CD4-positive, alpha-beta T cell treated with Interleukin-4 for 4 hours (primary cell): ENCODE results near the gene IP6K1.
"Not testable (repeated sequence)": the region's sequence is repeated elsewhere in the genome, so short reads cannot be mapped to it uniquely, and the experiment has no call there.

Experiments
- DNase-seq: peaks from one replicate; pipeline ENCODE4 v3.0.0-alpha.2; 2020

Gene IP6K1

DNA sequence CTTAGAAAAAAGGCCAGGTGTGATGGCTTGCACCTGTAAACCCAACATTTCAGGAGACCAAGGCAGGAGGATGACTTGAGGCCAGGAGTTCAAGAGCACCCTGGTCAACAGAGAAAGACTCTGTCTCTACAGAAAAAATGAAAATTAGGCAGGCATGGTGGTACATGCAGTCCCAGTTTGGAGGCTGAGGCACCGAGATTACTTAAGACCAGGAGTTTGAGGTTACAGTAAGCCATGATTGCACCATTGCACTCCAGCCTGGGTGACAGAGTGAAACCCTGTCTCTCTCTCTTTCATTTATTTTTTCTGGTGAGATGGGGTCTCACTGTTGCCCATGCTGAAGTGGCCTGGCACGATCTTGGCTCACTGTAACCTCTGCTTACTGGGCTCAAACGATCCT lies 24.7 kb downstream of the IP6K1 start:
- DNase-seq = no peak

DNA sequence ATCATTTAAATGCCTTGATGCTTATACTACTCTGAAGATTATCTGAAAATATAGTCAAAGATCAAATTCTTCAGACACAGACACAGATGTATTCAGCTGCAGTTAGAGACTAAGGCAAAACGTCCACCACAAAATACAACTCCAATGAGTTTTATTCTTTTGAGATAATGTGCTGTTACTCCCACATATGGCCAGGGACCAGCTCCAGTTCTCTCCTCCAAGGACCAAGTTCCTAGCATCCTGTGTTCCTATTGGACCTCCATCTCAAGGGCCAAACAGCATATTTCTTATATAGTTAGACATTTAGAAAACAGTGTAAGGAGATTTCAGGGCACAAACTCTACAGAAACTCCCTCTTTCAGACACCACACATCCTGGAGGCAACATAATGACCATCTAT lies 27.1 kb downstream of the IP6K1 start:
- no peak for DNase-seq

DNA sequence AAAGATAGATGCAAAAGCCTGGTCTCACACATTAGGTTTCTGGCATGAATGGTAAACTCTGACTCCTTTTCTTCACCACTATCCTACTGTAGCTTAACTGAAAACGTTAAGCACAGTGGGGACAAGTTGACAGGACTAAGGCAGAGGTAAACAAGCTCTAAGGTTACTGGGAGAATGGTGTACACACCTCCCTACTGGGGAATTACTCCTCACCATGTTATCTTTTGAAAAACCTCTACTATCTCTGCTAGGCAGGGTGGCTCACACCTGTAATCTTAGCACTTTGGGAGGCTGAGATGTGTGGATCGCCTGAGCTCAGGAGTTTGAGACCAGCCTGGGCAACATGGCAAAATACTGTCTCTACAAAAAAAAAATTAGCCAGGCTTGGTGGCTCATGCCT lies 29.1 kb downstream of the IP6K1 start:
- no peak for DNase-seq

DNA sequence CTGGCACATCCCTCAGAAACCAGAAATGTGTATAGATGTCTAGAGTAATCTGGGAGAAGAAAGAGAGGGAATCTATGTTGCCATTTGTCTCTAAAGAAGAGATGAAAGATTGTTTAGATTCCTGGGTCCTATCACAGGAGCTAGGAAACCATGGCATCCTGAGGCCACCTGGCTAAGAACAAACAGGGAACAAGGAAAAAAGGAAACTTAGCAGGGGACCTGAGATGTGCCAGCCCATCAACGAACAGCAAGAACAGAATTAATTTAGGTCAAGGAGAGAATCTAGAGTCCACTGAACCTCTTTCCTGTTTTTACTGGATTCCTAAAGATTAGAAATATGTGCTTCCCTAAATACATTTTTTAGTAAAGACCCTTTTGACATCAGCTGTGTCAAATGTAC lies 30.3 kb downstream of the IP6K1 start:
- DNase-seq = no peak

DNA sequence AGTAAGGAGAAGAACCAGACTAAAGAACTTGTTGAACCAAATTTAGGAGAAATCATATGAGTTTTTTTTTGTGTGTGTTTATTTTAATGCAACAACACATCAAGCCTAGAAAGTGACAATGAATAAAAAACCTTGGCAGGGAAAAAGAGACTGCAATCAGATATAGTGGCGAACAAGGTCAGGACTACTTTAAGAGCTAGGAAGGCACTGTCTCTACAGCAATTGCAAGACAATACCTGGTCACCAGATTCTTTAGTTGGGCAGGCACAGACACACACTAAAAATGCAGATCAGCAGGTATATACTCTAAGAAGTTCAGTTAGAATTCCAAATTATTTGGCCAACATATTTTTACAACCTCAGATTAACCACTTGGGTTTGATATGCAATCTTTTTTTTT lies 31.8 kb downstream of the IP6K1 start:
- DNase-seq = no peak

DNA sequence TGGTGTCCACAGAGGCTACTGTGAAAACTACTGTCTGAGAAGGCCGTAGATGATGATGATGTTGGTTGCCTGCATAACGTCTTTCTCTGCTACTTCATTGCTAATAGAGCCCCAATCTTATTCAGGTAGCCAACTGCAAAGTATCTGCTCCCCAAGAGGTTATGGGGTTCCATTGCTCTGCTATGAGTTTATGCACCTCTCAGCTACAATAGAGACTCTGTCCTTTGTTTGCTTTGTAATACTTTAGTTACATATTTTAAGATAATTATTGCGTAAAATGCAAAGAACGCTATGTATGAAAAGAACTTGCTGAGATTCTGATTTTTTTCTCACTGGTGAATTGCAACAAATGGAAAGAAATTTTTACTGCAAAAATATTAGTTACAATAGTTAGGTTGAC lies 34.8 kb downstream of the IP6K1 start:
- DNase-seq = no peak

DNA sequence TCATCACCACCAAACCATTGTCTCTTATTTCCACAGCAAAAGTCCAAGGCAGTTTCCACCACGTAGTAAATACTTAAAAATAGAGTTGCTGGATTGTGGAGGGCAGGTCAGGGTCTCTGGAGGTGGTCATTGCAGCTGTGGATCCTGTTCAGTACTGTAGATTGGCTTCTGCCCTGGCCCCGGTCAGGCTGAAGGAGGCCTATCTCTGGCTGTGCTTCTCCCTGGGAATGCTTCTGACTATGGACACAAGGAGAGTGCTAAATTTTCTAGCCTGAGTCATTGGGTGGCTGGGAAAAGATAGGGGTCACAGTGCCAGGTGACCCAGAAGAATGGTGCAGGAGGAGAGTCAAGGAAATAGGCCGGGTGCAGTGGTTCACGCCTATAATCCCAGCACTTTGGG lies 36.3 kb downstream of the IP6K1 start:
- no peak for DNase-seq

DNA sequence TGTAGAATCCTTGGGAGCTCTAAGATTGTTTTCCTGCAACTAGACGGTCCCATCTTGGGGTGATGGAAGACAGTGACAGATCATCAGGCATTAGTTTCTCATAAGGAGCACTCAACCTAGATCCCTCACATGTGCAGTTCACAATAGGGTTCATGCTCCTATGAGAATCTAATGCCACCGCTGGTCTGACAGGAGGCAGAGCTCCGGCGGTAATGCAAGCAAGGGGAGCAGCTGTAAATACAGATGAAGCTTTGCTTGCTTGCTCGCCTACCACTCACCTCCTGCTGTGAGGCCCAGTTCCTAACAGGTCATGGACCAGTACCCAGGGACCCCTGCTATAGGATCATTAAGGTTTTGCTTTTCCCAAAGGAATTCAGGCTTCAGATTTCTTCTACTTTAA lies 37.5 kb downstream of the IP6K1 start:
- DNase-seq = not testable (repeated sequence)

DNA sequence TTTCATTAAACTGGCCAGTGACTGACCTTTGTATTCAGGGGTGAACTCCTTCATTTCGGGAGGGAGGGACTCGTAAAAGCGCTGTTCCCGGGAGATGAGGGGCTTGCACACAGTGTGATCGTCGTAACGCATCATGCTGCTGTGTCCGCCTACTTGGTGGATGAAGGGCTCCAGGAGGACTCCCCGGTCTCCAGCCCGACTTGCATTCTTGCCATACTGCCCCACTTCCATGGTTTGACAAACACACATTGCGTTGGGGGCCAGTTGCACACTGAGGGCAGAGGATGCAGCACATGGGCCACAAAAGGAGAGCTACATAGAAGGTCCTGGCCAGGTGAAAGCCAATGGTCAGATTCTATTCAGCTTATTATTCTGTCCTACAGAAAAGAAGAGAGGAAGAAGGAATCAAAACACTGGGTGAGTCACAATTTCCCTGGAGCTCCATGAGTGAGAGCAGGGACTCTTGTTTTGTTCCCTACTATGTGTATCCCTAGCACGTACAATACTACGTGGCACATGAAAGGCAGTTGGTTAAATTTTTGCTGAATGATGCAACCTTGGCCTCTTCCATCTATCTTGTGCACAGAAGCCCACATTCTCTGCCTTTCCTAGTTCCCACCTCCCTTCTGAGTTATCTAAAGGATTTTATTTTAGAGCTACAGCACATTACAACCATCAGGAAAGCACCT lies 38.4 kb downstream of the IP6K1 start:
- no peak for DNase-seq

DNA sequence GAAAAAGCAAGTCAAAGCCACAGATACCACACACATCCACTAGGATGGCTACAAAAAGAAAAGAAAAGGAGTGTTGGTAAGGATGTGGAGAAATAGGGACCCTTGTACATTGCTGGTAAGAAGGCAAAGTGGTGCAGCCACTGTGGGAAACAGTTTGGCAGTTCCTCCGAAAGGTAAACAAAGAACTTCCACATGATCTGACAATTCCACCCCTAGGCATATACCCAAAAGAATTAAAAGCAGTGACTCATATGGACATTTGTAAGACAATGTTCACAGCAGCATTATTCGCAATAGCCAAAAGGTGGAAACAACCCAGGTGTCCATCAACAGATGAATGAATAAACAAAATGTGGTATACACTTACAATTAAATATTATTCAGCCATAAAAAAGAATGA lies 40.4 kb downstream of the IP6K1 start:
- no peak for DNase-seq

DNA sequence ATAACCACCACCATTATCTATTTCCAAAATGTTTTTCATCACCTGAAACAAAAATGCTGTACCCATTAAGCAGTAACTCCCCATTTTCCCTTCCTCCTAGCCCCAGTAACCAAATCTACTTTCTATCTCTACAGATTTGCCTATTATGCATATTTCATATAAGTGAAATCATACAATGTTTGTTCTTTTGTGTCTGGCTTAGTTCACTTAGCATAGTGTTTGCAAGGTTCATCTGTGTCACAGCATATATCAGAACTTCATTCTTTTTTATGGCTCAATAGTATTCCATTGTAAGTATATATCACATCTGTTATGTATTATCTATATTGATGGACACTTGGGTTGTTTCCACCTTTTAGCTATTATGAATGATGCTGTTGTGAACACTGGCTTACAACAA lies 45.9 kb downstream of the IP6K1 start:
- DNase-seq = no peak

DNA sequence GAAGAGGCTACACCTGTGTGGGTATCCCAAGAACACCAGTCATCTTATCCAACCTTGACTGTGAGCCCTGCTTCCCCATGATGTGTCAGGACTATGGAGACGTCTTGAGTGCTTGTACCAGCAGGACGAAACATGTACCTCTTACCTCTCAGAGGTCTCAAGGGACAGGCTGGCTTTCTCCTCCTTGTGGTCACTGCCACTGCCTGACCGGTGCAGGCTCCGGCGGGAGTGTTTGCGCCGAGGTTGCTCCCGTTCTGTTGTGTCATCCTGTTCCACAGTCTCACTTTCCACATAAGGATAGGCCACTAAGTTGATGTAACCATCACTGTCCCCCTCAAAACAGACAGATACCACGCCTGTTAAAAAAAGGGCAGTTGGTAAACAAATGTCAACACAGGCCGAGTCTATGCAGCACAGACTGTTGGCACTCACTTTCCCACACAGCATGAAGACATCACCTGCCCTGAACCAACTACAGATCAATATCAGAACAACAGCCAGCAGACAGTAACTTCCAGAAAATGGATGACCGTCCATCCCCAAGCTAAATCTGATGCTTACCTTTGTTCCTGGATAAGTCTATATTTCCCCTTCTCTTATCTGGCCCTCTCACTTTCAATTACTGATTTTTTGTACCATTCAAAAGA lies 48.2 kb downstream of the IP6K1 start:
- DNase-seq = no peak

DNA sequence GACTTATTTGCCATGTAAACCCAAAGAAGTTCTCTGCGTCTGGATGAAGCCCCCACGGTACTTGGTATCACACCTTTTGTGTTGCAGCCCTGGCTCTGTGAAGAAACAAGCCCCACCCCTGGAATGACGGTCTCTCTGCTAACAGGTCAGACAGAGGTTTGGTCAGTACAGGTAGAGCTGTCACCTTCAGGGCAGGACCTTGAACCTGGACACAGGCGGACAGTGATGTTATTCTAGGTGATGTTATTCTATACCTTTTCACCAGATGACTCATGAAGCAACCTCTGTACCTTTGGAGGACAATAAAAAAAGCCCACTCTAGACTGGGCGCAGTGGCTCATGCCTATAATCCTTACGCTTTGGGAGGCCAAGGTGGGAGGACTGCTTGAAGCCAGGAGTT lies 51.6 kb downstream of the IP6K1 start:
- DNase-seq = no peak

DNA sequence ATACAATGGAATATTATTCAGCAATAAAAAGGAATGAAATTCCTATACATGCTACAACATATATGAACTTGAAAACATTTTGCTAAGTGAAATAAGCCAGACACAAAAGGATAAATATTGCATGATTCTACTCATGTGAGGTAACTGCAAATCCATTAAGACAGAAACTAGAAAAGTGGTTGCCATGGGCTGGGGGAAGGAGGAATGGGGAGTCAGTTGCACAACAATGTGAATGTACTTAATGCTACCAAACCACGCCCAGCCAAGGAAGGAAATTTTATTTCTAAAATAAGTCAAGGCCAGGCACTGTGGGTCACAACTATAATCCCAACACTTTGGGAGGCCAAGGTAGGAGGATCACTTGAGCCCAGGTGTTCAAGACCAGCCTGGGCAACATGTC lies 52.8 kb downstream of the IP6K1 start:
- DNase-seq = no peak

DNA sequence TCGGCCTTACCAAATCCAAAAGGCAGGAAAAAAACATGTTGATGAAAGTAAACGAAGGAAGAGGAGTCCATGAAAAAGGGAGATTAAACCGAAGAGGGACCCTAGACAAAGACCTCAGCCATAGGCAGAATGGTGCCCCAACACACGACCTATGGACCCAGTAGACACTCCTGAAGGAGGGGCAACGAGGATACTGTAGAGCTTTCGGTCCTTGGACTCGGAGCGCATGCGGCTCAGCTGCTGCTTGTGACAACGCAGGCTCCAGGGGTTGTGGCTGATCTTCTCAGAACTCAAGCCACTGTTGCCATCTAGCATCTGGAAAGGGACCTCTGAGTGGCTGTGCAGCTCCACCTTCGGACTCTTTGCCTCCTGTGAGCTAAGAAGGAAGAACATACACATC lies 53.7 kb downstream of the IP6K1 start:
- DNase-seq = no peak

DNA sequence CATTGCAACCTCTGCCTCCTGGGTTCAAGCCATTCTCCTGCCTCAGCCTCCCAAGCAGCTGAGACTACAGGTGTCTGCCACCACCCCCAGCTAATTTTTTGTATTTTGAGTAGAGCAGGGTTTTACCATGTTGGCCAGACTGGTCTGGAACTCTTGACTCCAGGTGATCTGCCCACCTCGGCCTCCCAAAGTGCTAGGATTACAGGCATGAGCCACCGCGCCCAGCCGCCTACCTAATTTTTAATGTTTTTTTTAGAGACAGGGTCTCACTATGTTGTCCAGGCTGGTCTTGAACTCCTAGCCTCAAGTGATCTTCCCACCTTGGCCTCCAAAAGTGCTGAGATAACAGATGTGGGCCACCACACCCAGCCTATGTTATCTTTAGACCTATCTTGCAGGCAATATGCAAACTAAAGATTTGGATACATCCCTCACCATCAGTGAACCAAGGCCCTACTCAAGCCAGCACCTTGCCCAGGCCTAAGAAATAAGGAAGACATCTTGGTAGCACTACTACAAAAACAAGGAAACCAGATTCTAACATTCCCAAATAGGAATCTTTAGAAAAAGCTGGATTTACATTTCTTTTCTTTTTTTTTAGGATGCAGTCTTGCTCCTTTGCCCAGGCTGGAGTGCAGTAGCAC lies 56.3 kb downstream of the IP6K1 start:
- DNase-seq = no peak

DNA sequence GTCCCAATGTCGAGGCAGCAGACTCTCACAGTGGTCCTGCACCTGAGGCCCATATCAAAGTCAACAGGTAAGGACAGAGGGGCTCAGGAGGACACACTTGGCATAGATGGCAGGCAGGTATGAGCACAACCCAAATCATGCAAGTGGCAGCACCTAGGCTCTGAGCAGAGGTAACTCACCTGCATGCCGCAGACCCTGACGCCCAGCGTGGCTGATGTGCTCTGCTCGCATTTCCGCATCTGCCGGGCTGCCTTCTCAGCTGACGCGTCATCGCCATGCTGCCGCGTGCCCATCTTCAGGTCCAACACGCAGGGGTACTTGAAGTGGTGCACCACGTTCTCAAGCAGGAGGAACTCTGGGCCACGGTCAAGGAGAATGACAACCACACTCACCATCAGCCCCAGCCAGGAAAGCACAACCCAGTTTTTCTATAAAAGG lies 58.4 kb downstream of the IP6K1 start:
- no peak for DNase-seq

DNA sequence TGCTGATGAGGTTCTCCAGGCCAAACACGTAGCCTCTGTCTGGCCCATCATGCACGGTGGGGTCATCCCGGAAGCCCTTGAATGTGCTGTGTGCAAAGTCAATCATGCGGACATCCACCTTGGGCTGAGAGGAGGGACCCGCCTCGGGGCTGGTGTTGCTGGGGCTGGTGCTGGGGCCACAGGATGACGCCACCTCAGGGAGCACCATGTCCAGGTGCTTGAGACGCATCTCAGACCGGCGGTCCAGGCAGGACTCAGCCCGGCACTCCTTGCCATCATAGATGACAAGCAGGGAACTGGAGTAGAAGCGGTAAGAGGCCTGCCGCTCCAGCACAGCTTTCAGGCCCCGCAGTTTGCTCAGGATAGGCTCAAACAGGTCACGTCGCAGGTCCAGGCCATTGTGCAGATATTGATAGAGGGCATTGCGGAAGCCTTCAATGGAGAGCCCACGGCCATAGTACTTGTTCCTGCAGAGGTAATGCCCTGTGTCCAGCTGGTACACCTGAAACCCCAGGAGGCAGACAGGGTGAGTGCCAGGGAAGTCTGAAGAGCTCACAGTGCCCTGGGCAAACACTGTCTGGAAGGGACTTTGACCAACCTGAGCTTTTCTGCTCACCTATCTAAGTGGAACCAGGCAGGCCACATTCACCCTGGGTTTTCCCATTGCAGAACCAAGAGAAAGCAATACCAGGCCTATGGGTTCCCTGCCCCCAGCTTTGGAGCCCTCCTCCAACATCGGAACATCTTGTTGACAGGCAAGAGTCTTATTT lies 59.0 kb downstream of the IP6K1 start:
- DNase-seq = no peak

DNA sequence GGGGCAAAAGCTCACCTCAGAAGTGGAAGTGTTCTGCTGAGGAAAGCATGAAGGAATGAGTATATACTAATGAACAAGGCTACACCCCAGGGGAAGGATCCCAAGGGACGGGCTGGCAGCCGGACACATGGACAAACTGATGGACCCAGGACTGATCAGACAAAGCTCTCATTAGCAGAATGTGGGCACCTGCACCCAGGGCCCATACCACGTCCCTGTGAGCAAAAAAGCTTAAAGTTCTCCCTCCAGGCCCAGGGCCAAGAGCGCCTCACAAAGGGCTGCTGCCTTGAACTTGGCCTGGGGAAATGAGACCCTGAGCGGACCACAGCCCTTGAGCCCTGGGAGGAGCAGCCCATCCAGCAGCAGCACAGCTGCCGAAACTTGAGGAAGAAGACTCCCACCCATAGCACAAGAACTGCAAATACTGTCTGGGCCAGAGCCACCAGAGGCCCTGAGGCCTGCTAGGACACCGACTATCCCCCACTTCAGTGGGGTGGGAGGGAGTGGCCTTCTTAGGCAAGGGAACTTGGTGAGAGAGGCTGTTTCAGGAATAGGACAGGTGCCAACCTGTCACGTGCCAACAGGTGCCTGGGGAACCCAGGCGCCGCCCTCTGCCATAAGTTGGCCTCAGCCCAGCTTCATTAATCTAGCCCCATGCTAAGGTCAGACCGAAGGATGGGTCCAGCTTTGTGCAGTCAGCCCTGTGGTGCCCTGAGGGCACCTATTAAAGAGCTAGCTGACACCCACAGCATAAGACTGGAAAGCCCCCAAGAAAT lies 60.2 kb downstream of the IP6K1 start:
- DNase-seq = no peak

DNA sequence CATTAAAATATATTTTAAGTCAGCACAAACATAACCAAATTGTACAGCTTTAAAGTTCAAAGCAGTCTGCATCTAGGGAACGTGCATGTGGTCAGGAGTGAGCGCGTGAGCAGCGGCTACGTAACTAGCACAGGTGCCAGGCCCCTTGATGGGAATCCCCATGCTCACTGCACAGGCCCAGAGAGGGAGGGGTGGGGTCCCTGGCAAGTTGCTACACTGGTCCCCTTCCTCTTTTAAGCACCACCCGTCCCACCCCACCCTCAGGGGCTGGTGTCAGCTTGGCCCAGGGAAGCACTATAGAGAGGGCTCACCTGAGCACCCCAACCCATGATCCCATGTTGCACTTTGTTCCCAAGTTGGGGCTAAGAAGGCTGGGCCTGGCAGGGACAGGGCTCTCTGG lies 61.8 kb downstream of the IP6K1 start:
- peak; percentile 22 for DNase-seq

DNA sequence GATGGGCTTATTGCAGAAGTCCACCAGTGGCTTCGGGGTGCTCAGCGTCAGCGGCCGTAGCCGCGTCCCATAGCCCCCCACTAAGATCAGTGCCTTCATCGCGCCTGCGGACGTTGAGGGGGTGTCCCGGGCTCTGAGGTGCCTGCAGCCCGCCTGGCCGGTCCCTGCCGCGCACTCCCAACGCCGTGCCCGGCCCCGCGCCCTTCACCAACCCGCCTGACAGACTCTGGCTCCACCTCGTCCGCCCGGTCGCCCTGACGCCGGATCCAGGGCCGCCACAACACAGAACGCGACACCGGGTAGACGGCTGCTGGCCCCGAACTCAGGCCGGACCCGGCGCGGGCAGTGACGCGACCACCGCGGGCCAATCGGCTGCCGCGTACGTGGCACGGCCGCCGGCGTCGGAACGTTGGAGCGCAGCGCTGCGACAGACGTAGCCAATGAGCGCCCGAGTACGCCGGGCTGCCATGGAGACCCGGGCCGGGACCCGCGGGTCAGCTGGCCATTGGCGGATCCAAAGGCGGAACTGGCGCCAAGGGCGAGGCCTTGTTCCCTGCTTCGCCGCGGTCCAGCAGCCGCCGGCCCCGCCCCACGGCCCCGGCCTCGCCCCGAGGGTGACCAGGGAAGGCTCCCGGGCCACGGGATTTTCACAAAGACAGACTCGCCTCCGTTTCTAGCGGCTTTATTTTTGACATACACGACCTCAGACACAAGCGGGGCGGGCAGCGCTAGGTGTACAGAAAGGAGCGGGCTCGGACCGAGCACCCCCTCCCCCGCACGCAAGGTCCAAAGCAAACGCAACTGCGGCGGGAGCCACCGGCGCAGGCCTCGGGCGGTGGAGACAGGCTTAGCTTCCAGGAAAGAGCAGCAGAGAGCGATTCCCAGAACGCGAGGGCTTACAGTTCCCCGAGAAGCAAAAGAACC lies 62.5 kb downstream of the IP6K1 start, which contains the start of gene GMPPB:
TSS of gene GMPPB (minus strand) at position 324 of the 924 bp plus-strand sequence. CDS start at position 99, 225 bp downstream.
- DNase-seq = peak; percentile 89

DNA sequence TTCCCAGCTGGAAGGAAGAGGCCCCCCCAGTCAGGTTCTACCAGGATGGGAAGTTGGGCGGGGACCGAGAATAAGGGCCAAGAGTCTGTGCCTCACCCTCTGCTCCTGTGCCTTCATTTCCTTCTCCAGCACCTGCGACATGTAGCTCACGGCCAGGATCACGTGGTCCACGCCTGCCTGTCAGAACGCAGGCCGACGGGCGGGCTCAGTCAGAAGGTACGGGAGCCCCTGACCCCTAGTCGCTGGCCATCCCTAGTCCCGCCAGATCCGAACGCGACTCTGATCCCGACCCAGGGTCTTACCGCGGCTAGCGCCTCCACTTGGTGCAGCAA lies 63.1 kb downstream of the IP6K1 start:
- DNase-seq = peak; percentile 40
